HFFc6 (cell line): ENCODE measurements around the gene RBCK1. TPM values are rescaled to one million over a fixed set of nuclear protein-coding genes. Genes with fewer than 3 reads are reported as not detected.

Experiments used
- DNase-seq: peaks from one replicate; pipeline ENCODE4 v3.0.0-alpha.2; 2018
- H3K27ac Mint-ChIP-seq: 2 replicates; pipeline ENCODE4 v1.8.0; 2020; ENCODE audit warnings: mild to moderate bottlenecking, mixed read lengths
- H3K27me3 Mint-ChIP-seq: 2 replicates; pipeline ENCODE4 v1.8.0; 2021; ENCODE audit warnings: mild to moderate bottlenecking, moderate library complexity, mixed read lengths; ENCODE audit not compliant: insufficient read depth
- H3K36me3 Mint-ChIP-seq: 2 replicates; pipeline ENCODE4 v1.8.0; 2021; ENCODE audit warnings: low read depth, mixed read lengths
- H3K4me1 Mint-ChIP-seq: 2 replicates; pipeline ENCODE4 v1.8.0; 2020; ENCODE audit warnings: low read depth, mixed read lengths
- H3K4me3 Mint-ChIP-seq: 2 replicates; pipeline ENCODE4 v1.8.0; 2020; ENCODE audit warnings: mild to moderate bottlenecking, moderate library complexity, mixed read lengths
- H3K9me3 Mint-ChIP-seq: 2 replicates; pipeline ENCODE4 v1.8.0; 2020; ENCODE audit warnings: mild to moderate bottlenecking, mixed read lengths
- CTCF ChIP-seq: fragments of 200-600 bp; sonication (generic); IDR thresholded peaks from 2 replicates; pipeline ENCODE4 v1.5.0; 2021; ENCODE audit warnings: antibody characterized with exemption, mild to moderate bottlenecking
- total RNA-seq, 6 experiments: library from RNA; stranded (reverse); fragmentation: NEBNext Ultra II Directional; extraction: Animal tissue kit (Norgen Biotek cat#: 25700); gene quantifications; 2 replicates in 1 of 6; 3 replicates in 5 of 6; pipeline ENCODE4 v1.2.3, GENCODE V29; 2021

Gene RBCK1
- total RNA-seq, 6 experiments from 2014 or later: 76.4 to 84.1 (median 77.2) TPM

- Mint-ChIP-seq H3K4me1 (peaks cover 47% of the 10 kb centered on the region), H3K9me3 (no peaks in the 10 kb centered on the region), H3K27ac (peak overlapping the region; percentile 87), H3K27me3 (peaks cover 2% of the 10 kb centered on the region), H3K36me3 (peaks cover 36% of the 10 kb centered on the region), H3K4me3 (peak overlapping the region; percentile 91)
- no peak for DNase-seq
- TF ChIP-seq CTCF: no peak
Measured at GRCh38 chr20:409697-410559, 1.8 kb downstream of the RBCK1 start.

GRCh38 chr20:412081-412480 lies 4.0 kb downstream of the RBCK1 start:
- Mint-ChIP-seq H3K27me3 (peaks cover 5% of the 10 kb centered on the region), H3K9me3 (no peaks in the 10 kb centered on the region), H3K36me3 (peaks cover 45% of the 10 kb centered on the region), H3K4me3 (no peak overlapping the region), H3K4me1 (peaks cover 41% of the 10 kb centered on the region), H3K27ac (no peak overlapping the region)
- no peak for TF ChIP-seq CTCF
- DNase-seq: no peak

- peaks cover 32% of the 10 kb centered on the region for H3K4me1 Mint-ChIP-seq
- peaks cover 45% of the 10 kb centered on the region for H3K36me3 Mint-ChIP-seq
- no peak overlapping the region for H3K4me3 Mint-ChIP-seq
Measured at GRCh38 chr20:414161-414560, 6.1 kb downstream of the RBCK1 start.

GRCh38 chr20:415820-416322 lies 7.8 kb downstream of the RBCK1 start:
- Mint-ChIP-seq H3K36me3 (peaks cover 39% of the 10 kb centered on the region), H3K27ac (no peak overlapping the region), H3K9me3 (no peaks in the 10 kb centered on the region), H3K4me1 (peaks cover 15% of the 10 kb centered on the region), H3K27me3 (peaks cover 7% of the 10 kb centered on the region), H3K4me3 (no peak overlapping the region)
- no peak for DNase-seq
- TF ChIP-seq CTCF: no peak

More at GRCh38 chr20:414161-414560, 6.1 kb downstream of the RBCK1 start:
- DNase-seq: no peak
- H3K9me3 Mint-ChIP-seq: no peaks in the 10 kb centered on the region
- H3K27ac Mint-ChIP-seq: no peak overlapping the region
- no peak for TF ChIP-seq CTCF
- peaks cover 7% of the 10 kb centered on the region for H3K27me3 Mint-ChIP-seq

- Mint-ChIP-seq H3K4me1 (peaks cover 7% of the 10 kb centered on the region; the same call in 1 of the 2 replicates), H3K36me3 (peaks cover 38% of the 10 kb centered on the region), H3K27ac (no peak overlapping the region), H3K4me3 (no peak overlapping the region), H3K9me3 (no peaks in the 10 kb centered on the region), H3K27me3 (peaks cover 6% of the 10 kb centered on the region)
- no peak for DNase-seq
- no peak for TF ChIP-seq CTCF
Measured at GRCh38 chr20:416950-417800, 9.1 kb downstream of the RBCK1 start.
